ENCODE measurements around the gene RCAN1.
"Not testable (repeated sequence)": the region's sequence is repeated elsewhere in the genome, so short reads cannot be mapped to it uniquely, and the experiment has no call there.

RCAN1 gene

GRCh38 chr21:34574601-34575529 is 40.0 kb downstream of the RCAN1 start:
- TF ChIP-seq, protein P1, sequence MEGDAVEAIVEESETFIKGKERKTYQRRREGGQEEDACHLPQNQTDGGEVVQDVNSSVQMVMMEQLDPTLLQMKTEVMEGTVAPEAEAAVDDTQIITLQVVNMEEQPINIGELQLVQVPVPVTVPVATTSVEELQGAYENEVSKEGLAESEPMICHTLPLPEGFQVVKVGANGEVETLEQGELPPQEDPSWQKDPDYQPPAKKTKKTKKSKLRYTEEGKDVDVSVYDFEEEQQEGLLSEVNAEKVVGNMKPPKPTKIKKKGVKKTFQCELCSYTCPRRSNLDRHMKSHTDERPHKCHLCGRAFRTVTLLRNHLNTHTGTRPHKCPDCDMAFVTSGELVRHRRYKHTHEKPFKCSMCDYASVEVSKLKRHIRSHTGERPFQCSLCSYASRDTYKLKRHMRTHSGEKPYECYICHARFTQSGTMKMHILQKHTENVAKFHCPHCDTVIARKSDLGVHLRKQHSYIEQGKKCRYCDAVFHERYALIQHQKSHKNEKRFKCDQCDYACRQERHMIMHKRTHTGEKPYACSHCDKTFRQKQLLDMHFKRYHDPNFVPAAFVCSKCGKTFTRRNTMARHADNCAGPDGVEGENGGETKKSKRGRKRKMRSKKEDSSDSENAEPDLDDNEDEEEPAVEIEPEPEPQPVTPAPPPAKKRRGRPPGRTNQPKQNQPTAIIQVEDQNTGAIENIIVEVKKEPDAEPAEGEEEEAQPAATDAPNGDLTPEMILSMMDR (conservative IDR thresholded peaks at IDR 0.05), result no peak
- no peak overlapping the region for H3K27ac ChIP-seq

DNA sequence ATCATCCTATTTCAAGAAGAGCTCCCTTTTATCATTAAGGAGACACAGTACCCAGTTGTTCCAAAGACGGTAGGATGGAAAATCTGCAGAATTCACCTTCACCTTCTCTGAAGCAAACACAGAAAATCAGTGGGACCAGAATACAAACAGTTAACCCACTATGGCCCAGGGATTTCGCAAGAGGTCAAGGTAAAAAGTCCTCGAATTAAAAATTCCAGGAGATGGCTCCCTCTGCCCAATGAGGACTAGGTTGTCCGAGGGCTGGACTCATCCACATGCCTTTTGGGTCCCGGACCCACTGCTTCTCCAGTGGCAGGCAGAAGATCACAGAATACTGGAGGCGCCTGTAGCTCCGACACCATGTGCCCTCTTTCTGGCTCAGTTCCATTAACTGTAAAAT is 42.9 kb downstream of the RCAN1 start:
- TF ChIP-seq, protein P1 (conservative IDR thresholded peaks at IDR 0.05), result no peak
- no peak overlapping the region for H3K27ac ChIP-seq

GRCh38 chr21:34570313-34570712 is 44.6 kb downstream of the RCAN1 start:
- TF ChIP-seq, protein P1 (conservative IDR thresholded peaks at IDR 0.05), result no peak
- H3K27ac ChIP-seq, result no peak overlapping the region; the same call in 1 of the 2 replicates

DNA sequence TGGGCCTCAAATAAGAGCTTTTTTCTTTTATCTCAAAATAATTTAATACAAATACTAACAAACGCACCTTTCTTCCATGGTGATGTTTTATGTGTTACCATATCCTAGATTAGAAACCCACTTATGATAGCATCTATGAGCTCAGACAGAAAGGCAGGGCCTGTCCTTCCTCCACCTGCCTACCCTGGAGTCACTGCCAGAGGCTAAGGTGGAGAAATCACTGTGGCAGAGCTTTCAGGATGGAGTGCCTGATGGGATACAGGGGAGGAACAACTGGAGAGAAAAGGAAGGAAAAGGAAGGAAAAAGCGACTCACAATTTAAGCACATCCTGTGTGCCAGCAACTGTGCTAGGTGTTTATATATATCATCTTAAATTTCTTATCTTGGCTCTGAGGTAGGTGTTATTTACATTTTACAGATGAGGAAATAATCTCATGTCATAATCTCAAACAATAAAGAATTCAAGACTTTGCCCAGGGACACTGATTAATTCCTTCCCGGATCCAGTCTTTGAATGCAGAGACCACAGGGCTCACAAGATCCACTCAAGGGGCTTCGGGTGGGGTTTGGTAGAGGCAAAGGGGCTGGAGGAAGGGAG is 45.4 kb downstream of the RCAN1 start:
- TF ChIP-seq, protein P1 (conservative IDR thresholded peaks at IDR 0.05), result no peak
- H3K27ac ChIP-seq, result peak overlapping the region; percentile 35; the same call in 1 of the 2 replicates

DNA sequence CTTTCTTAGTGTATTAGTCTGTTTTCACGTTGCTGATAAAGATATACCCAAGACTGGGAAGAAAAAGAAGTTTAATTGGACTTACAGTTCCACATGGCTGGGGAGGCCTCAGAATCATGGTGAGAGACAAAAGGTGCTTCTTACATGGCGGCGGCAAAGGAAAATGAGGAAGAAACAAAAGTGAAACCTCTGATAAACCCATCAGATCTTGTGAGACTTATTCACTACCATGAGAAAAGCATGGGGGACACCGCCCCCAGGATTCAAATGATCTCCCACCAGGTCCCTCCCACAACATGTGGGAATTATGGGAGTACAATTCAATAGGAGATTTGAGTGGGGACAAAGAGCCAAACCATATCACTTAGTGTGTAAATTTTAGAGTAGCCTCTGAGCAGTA is 46.1 kb downstream of the RCAN1 start:
- H3K27ac ChIP-seq, result peak overlapping the region; percentile 35; the same call in 1 of the 2 replicates

DNA sequence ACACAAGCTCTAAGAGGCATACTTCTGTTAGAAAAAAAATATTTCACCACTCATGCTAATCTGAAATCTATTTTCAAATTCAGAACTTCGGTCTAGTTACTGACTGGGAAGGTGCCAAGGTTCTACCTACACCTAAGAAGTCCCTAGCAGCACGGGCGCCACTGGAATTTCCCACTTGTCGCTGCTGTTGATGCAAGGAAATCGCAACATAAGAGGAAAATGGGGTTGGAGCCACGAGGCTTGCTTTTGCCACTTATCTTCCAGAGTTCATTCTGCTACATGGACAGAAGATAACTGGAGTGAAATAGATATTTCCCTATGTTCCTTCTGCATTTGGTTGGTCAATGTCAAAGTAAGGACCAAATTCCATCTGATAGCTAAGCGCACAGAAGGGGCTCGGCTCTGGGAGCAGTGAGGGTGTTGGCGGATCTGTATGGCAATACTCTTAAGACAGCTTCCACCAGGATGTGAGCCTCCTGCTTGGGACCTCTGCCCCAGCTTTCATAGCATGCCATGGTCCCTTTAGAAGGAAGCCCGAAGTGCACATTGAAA is 47.2 kb downstream of the RCAN1 start:
- TF ChIP-seq, protein P1 (conservative IDR thresholded peaks at IDR 0.05), result no peak
- no peak overlapping the region for H3K27ac ChIP-seq

DNA sequence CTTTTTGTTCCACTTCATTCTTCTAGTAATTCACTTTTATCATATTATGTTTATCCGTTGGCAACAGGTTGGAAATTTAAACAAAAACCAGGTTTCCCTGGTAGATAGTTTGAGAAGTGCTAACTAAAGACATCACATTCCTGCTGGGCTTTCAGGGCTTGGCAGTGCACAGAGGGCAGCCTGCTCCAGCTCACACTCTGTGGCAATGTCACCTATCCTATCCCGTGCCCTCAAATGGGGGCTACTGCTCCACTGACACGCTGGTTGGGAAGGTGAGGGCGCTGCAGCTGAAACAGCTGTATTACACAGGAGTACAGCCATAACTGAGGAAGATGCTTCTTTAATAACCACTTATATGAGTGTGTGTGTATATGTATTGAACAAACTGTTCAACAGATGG is 49.7 kb downstream of the RCAN1 start:
- H3K27ac ChIP-seq, result no peak overlapping the region
- TF ChIP-seq, protein P1 (conservative IDR thresholded peaks at IDR 0.05), result no peak

GRCh38 chr21:34563370-34563769 is 51.5 kb downstream of the RCAN1 start:
- H3K27ac ChIP-seq, result not testable (repeated sequence)

Measured in VCaP (cell line).